Brain pericyte (primary cell): Measurements from ENCODE around the gene ENTPD6.

Experiments
- DNase-seq: peaks from one replicate; pipeline ENCODE4 v3.0.0-alpha.2; 2012; ENCODE audit warnings: low read depth, low spot score

The ENTPD6 gene

GRCh38 chr20:25207960-25208534 lies 12.5 kb downstream of the ENTPD6 start:
- DNase-seq = no peak

- DNase-seq = no peak
Measured at GRCh38 chr20:25209400-25209799, 13.9 kb downstream of the ENTPD6 start.

- no peak for DNase-seq
Measured at GRCh38 chr20:25209911-25210310, 14.4 kb downstream of the ENTPD6 start.

GRCh38 chr20:25211273-25211672 lies 15.8 kb downstream of the ENTPD6 start:
- DNase-seq = no peak

GRCh38 chr20:25212242-25212641 lies 16.7 kb downstream of the ENTPD6 start:
- no peak for DNase-seq

GRCh38 chr20:25213566-25214425 lies 18.3 kb downstream of the ENTPD6 start:
- no peak for DNase-seq

- no peak for DNase-seq
Measured at GRCh38 chr20:25214426-25214790, 18.9 kb downstream of the ENTPD6 start.

GRCh38 chr20:25214819-25215218 lies 19.3 kb downstream of the ENTPD6 start:
- DNase-seq = no peak

- DNase-seq = no peak
Measured at GRCh38 chr20:25215521-25215920, 20.0 kb downstream of the ENTPD6 start.

- DNase-seq = no peak
Measured at GRCh38 chr20:25216199-25216945, 20.9 kb downstream of the ENTPD6 start.

- no peak for DNase-seq
Measured at GRCh38 chr20:25217161-25218108, 21.9 kb downstream of the ENTPD6 start.

- DNase-seq = no peak
Measured at GRCh38 chr20:25218109-25218486, 22.6 kb downstream of the ENTPD6 start.

GRCh38 chr20:25218492-25218891 lies 23.0 kb downstream of the ENTPD6 start:
- DNase-seq = no peak

- DNase-seq = no peak
Measured at GRCh38 chr20:25219365-25219764, 23.9 kb downstream of the ENTPD6 start.

GRCh38 chr20:25220021-25220730 lies 24.7 kb downstream of the ENTPD6 start:
- DNase-seq = peak; percentile 75

- no peak for DNase-seq
Measured at GRCh38 chr20:25220810-25221591, 25.5 kb downstream of the ENTPD6 start.

- DNase-seq = no peak
Measured at GRCh38 chr20:25221592-25222460, 26.3 kb downstream of the ENTPD6 start.

- no peak for DNase-seq
Measured at GRCh38 chr20:25222461-25223178, 27.1 kb downstream of the ENTPD6 start.
